Neural progenitor cell (in vitro differentiated cells): ENCODE results near the gene CDC37L1.

ENCODE experiments used
- EZH2 ChIP-seq: fragments of 200-600 bp; sonication (generic); IDR thresholded peaks from 2 replicates; pipeline ENCODE4 v1.6.1; 2017; ENCODE audit warnings: antibody characterized with exemption, mild to moderate bottlenecking, moderate library complexity
- TF ChIP-seq, protein P1 (sequence below): fragments of 200-600 bp; sonication (generic); IDR thresholded peaks from 2 replicates; pipeline ENCODE4 v1.5.1; 2017; ENCODE audit warnings: antibody characterized with exemption, mild to moderate bottlenecking

DNA sequence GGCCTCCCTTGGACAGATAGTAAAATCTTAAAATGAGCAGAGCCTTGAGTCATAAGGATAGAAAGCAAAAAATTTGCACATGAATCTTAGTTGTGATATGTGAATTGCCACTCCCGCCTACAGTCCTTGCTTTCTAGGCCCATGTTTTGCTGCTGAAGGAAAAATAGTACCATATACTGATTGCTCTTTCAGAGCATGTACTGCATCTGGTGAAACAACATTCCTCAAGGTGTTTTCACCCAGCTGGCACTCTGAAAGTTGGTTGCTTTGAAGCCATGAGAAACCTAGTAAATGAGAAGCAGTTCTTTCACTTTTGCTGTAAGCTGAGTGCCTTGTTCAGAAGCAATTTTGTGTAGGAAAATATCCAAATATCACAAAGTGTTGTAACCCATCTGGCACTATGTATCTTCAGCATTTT, 10.3 kb downstream of the CDC37L1 start:
- TF ChIP-seq, protein P1, sequence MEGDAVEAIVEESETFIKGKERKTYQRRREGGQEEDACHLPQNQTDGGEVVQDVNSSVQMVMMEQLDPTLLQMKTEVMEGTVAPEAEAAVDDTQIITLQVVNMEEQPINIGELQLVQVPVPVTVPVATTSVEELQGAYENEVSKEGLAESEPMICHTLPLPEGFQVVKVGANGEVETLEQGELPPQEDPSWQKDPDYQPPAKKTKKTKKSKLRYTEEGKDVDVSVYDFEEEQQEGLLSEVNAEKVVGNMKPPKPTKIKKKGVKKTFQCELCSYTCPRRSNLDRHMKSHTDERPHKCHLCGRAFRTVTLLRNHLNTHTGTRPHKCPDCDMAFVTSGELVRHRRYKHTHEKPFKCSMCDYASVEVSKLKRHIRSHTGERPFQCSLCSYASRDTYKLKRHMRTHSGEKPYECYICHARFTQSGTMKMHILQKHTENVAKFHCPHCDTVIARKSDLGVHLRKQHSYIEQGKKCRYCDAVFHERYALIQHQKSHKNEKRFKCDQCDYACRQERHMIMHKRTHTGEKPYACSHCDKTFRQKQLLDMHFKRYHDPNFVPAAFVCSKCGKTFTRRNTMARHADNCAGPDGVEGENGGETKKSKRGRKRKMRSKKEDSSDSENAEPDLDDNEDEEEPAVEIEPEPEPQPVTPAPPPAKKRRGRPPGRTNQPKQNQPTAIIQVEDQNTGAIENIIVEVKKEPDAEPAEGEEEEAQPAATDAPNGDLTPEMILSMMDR = no peak
- TF ChIP-seq EZH2 = no peak
